Stimulated activated CD4-positive, alpha-beta T cell treated with anti-CD3 and anti-CD28 coated beads, Interleukin-4, amount 100 ng/mL, for 48 hours (primary cell): ENCODE results near the gene NCOA1.
"Not testable (repeated sequence)": the region's sequence is repeated elsewhere in the genome, so short reads cannot be mapped to it uniquely, and the experiment has no call there.

Experiments used
- DNase-seq, 2 donors: peaks; one replicate each; pipeline ENCODE4 v3.0.0-alpha.2; 2020; ENCODE audit warnings: low read depth in 2 of 2

Gene NCOA1

DNA sequence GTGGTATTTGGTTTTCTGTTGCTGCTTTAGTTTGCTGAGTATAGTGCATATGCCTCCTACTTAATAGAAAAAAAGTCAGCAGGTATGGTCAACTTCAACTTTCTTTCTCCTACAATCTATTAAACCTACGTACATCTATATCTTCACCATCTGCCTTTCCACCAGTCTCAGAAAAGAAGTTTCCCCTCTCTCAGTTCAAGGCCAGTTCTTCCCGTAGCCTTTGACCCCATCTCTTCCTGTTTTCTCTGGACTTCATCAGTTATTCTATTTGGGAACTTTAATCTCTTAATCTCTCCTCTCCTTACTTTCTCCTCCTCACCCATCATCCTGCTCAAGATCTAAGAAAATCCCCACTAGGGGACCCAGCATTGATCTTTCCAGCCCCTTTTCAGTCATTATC is 296.5 kb downstream of the NCOA1 start:
- no peak for DNase-seq

DNA sequence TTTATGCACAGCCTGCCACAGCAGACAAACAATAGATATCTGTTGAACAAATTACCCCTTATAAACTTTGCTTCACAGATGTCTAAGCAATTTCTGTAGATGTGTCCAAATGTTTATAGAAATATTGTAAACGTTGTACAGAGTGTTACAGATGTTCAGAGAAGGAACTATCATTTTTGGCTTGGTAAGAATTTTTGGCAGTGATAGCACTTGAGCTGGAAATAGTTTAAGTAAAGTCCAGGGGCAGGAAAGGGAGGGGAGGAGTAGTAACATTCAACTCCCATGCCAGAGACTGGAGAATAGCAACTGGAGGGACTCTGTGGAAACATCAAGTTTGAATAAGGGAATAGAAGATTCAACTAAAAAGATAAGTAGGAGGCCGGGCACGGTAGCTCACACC is 297.8 kb downstream of the NCOA1 start:
- no peak for DNase-seq

GRCh38 chr2:24791452-24791851 is 300.4 kb downstream of the NCOA1 start:
- DNase-seq, result no peak

- DNase-seq, result no peak
Measured at GRCh38 chr2:24792542-24792873, 301.5 kb downstream of the NCOA1 start.

DNA sequence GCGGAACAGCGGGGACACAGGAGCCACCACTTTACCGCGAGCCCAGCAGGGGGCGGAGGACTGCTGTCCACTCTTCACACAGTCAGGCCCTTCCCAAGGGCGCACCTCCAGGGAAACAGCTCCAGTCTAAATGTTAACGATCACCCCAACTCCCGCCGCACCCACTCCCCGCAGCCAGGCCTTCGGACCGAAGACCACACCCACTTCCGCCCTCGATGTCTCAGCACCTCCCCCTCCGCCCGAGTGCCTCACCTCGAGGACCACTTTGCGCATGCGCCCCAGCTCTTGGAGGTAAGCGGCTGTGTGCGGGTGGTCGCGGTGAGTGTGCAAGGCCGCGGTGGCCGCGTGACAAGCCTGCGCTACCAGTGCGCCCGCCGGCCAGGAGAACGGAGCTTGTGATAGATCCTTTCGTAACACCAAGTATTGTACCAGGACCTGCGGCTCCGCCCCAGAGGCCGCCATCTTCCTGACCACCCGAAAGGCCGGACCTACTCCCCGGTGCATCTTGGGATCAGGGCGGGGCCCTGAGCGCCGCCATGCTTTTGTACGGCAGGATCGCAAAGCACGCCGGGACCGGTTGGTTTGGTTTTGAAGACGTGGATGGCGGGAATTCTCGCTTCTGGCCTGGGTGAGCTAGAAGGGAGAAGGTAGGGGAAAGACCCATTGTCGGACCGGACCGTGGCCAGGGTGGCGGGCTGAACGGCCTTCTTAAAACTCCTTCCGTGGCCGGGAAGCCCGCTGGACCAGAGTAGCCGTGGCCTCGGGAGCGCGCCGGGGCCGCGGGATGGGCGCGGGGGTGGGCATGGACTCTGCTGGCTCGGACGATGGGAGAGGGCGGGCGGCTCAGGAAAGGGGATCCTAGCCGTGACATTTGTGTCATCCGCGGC is 302.1 kb downstream of the NCOA1 start, which contains the start of the genes CENPO and PTRHD1:
TSS of gene CENPO (plus strand) at position 552 of the 887 bp plus-strand sequence. CDS start 495 bp downstream, outside the sequence.
TSS of gene PTRHD1 (minus strand) at position 518 of the 887 bp plus-strand sequence. CDS start at position 504, 14 bp downstream.
- peak; percentile 89 to 94 for DNase-seq

DNA sequence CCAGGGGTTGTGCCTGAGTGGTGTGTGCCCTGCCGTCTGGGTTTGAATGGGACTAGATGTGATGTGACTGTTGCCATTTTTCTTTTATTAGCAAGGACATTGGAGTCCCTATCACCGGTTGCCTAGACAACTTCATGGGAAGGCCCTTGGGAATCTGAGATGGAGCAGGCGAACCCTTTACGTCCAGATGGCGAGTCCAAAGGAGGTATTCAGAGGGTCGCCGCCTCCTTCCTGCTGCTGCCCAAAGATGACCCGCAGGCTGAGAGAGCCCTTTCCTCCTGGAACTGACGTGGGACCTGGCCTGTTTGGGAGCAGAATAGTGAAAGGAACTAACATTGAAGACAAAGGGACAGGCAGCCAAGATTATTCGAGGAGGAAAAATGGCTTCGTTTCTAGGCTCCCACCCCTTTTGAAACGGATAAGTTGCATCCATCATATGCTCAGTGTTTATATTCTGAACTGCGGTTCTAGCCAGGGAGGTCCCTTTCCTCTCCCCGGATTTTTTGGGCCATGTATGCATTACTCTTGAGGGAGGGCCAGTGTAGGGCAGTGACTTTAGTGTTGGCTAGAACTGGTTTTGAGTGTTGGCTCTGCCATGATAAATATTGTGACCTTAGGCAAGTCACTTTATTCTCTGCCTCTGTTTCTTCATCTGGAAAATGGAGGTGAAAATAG is 302.8 kb downstream of the NCOA1 start:
- peak in 1 of 2 donors; percentile 5 for DNase-seq

DNA sequence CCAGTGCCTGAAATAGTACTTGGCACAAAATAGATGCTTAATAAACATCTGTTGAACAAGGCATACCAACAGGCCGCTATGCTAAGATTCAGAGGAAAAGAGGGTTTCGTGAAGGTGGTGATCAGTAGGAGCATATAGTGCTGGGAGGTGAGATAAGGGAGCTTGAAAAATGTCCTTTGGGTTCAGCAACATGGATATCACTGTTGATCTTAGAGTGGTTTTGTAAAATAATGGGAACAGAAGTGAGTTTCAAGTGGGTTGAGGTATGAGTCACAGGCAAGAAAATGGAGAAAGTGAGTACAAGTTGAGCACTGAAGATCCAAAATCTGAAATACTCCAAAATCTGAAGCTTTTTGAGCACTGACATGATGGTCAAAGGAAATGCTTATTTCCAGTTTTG is 306.6 kb downstream of the NCOA1 start:
- DNase-seq, result no peak

GRCh38 chr2:24800487-24800886 is 309.4 kb downstream of the NCOA1 start:
- not testable (repeated sequence) for DNase-seq

- not testable (repeated sequence) for DNase-seq
Measured at GRCh38 chr2:24805811-24806660, 315.0 kb downstream of the NCOA1 start.

GRCh38 chr2:24806661-24807036 is 315.6 kb downstream of the NCOA1 start:
- no peak for DNase-seq

DNA sequence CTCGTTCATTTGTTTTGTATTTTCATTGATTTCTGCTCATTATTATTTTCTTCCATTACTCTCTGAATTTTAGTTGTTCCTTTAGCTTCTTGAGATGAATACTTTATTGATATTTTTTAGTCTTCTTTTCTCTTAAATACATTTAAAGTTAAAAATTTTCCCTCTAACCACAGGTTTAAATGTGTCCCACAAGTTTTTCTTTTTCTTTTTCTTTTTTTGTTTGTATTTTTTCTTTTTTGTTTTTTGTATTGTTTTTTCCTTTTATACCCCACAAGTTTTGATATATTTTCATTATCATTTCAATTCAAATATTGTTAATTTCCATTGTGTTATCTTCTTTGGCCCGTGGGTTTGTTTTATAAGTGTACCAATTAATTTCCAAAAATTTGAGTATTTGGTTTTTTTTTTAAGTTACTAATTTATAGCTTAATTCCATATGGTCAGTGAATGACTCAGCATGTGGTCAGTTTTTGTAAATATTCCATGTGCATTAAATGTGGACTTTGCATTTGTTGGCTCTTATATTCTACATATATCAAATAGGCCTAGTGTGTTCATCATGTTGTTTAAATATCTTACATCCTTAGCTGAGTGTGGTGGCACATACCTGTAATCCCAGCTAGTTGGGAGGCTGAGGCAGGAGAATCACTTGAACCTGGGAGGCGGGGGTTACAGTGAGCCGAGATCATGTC is 318.4 kb downstream of the NCOA1 start:
- no peak for DNase-seq

GRCh38 chr2:24813691-24814137 is 322.7 kb downstream of the NCOA1 start:
- no peak for DNase-seq

GRCh38 chr2:24814516-24814915 is 323.5 kb downstream of the NCOA1 start:
- no peak for DNase-seq

- no peak for DNase-seq
Measured at GRCh38 chr2:24815171-24815570, 324.1 kb downstream of the NCOA1 start.

DNA sequence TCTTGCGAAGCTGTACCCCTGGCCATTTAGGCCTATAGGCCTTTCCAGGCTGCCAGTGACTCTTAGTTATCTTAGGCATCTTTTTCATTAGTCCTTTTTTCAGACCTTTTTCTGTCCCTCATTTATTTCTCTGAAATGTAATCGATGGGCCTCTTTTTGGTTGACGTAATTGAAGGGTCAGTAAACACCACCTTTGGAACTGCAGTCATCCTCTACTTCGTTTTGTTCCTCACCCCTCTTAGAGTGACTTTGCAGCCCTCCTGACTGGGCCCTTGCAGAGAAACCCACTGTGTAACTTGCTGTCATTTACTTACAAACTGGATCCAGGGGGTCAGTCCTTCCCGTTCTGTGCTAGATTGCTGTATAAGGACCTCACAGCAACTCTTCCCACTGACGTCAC is 325.4 kb downstream of the NCOA1 start:
- DNase-seq, result no peak

DNA sequence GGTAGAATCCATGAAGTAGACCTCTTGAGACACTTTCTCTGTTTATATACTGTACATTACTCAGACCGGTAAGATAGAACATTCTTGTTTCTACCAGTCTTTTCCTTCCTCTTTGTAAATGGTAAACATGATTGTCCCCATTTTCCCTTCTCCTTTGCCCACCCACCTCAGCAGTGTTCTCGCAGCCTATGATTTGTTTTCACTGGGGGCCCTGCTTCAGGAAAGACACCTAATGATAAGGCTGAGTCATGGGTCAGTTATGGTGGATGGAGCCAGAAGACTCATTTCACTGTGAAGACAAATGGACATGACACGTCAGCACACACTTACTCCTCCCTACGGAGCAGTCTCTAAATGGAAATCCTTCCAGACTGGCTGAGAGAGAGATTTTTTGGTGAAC is 325.8 kb downstream of the NCOA1 start:
- DNase-seq, result no peak

DNA sequence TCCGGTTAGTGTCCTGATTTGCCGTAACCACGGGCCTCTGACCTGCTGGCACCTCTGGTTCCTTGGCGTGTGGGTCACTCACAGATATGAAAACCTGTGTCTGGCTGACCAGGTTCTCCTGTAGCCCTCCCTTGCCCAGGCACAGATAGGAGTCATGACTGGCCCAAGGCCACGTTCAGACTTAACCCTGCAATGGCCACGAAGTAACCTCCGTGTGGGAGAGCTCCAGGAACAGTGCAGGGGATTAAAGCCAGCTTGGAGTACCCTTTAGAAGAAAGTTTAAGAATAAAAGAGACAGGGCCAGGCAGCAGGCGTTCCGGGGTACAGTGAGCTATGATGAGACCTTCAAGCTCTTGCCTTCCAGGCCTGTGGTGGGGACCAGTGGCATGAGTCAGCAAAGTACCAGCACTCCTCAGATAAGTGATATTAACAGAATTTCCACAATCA is 327.7 kb downstream of the NCOA1 start:
- no peak for DNase-seq

- DNase-seq, result no peak
Measured at GRCh38 chr2:24819442-24820174, 328.6 kb downstream of the NCOA1 start.

- no peak for DNase-seq
Measured at GRCh38 chr2:24820175-24820513, 329.1 kb downstream of the NCOA1 start.
